CD8-positive, alpha-beta memory T cell (primary cell): ENCODE measurements around the gene GSC2. TPM values are rescaled to one million over a fixed set of nuclear protein-coding genes. Genes with fewer than 3 reads are reported as not detected.

ENCODE experiments used
- CTCF ChIA-PET: fragments of 350-600 bp; sonication (Branson Sonifier 250); formaldehyde crosslinking; loops from one replicate; lab custom pipeline; 2021; ENCODE audit warnings: antibody characterized with exemption; lab: Charles Lee
- POLR2A ChIA-PET: fragments of 350-600 bp; sonication (Branson Sonifier 250); formaldehyde crosslinking; loops from one replicate; lab custom pipeline; 2021; ENCODE audit warnings: antibody characterized with exemption; lab: Charles Lee
- DNase-seq, 5 donors: peaks; one replicate each; pipeline versions ENCODE4 v3.0.0 to v3.0.0-alpha.2; 2020 to 2022; ENCODE audit warnings: mixed read lengths in 1 of 5
- H3K27ac ChIP-seq: one replicate; pipeline ENCODE4 v1.7.0; 2013; ENCODE audit warnings: low read depth, mild to moderate bottlenecking, low read length, moderate library complexity
- H3K27me3 ChIP-seq: 2 replicates; pipeline ENCODE4 v1.7.0; 2013; ENCODE audit warnings: low read length, mild to moderate bottlenecking; ENCODE audit not compliant: insufficient read depth, poor library complexity, severe bottlenecking
- H3K36me3 ChIP-seq: 2 replicates; pipeline ENCODE4 v1.7.0; 2013; ENCODE audit warnings: mild to moderate bottlenecking, low read length, moderate library complexity; ENCODE audit not compliant: insufficient read depth
- H3K4me1 ChIP-seq: 2 replicates; pipeline ENCODE4 v1.7.0; 2013; ENCODE audit warnings: mild to moderate bottlenecking, low read length, moderate library complexity; ENCODE audit not compliant: insufficient read depth
- H3K4me3 ChIP-seq: 2 replicates; pipeline ENCODE4 v1.7.0; 2013; ENCODE audit warnings: mild to moderate bottlenecking, low read length
- H3K9me3 ChIP-seq: 2 replicates; pipeline ENCODE4 v1.7.0; 2013; ENCODE audit warnings: mild to moderate bottlenecking, low read length
- H3K27ac Mint-ChIP-seq, 8 donors: one replicate each; pipeline ENCODE4 v1.8.0; 2020 to 2021; ENCODE audit warnings: mixed read lengths in 8 of 8, mild to moderate bottlenecking in 6 of 8, inconsistent platforms in 3 of 8, moderate library complexity in 3 of 8
- H3K27me3 Mint-ChIP-seq, 2 donors: one replicate each; pipeline ENCODE4 v1.8.0; 2020 to 2021; ENCODE audit warnings: mixed read lengths in 2 of 2, mild to moderate bottlenecking in 1 of 2, moderate library complexity in 1 of 2
- H3K36me3 Mint-ChIP-seq, 3 donors: one replicate each; pipeline ENCODE4 v1.8.0; 2020 to 2021; ENCODE audit warnings: mixed read lengths in 3 of 3, inconsistent platforms in 1 of 3, mild to moderate bottlenecking in 1 of 3
- H3K4me1 Mint-ChIP-seq, 3 donors: one replicate each; pipeline ENCODE4 v1.8.0; 2020 to 2021; ENCODE audit warnings: mixed read lengths in 3 of 3, inconsistent platforms in 1 of 3, mild to moderate bottlenecking in 1 of 3
- H3K4me3 Mint-ChIP-seq, 7 donors: one replicate each; pipeline ENCODE4 v1.8.0; 2020 to 2021; ENCODE audit warnings: mixed read lengths in 7 of 7, mild to moderate bottlenecking in 6 of 7, moderate library complexity in 4 of 7, inconsistent platforms in 2 of 7
- H3K9me3 Mint-ChIP-seq, 5 donors: one replicate each; pipeline ENCODE4 v1.8.0; 2020 to 2022; ENCODE audit warnings: mixed read lengths in 5 of 5, mild to moderate bottlenecking in 3 of 5, moderate library complexity in 2 of 5, inconsistent platforms in 1 of 5
- polyA plus RNA-seq: library from polyadenylated mRNA; unstranded; fragments of 300-500 nt; fragmentation: Illumina TruSeq; gene quantifications from one replicate; pipeline ENCODE4 v1.2.3, GENCODE V29; 2021
- total RNA-seq, 2 experiments: library from RNA; stranded (reverse); gene quantifications; one replicate each; pipeline ENCODE4 v1.2.3, GENCODE V29; 2021

The GSC2 gene
- total and polyA plus RNA-seq, 3 experiments from 2014 or later: not detected

GRCh38 chr22:19098157-19098556 lies 51.9 kb downstream of the GSC2 start:
- DNase-seq: no peak
- no peaks in the 10 kb centered on the region for H3K9me3 Mint-ChIP-seq
- peak overlapping the region in 5 of 8 donors; percentile 61 to 77 (median 70) for H3K27ac Mint-ChIP-seq
- H3K4me1 ChIP-seq: no peaks in the 10 kb centered on the region
- H3K4me3 ChIP-seq: no peak overlapping the region
- no peaks in the 10 kb centered on the region for H3K9me3 ChIP-seq
- ChIA-PET CTCF (no interaction called here), POLR2A (no interaction called here)
- H3K27ac ChIP-seq: no peak overlapping the region
- peaks cover 0 to 41% (median 11%) of the 10 kb centered on the region in 3 donors for H3K36me3 Mint-ChIP-seq
- no peak overlapping the region for H3K4me3 Mint-ChIP-seq
- H3K27me3 ChIP-seq: no peaks in the 10 kb centered on the region
- H3K4me1 Mint-ChIP-seq: peaks cover 34 to 55% (median 40%) of the 10 kb centered on the region in 3 donors
- H3K27me3 Mint-ChIP-seq: no peaks in the 10 kb centered on the region
- no peaks in the 10 kb centered on the region for H3K36me3 ChIP-seq

GRCh38 chr22:19097518-19097917 lies 52.6 kb downstream of the GSC2 start:
- H3K27ac Mint-ChIP-seq: peak overlapping the region in 3 of 8 donors; percentile 33 to 77 (median 71)
- no peak overlapping the region for H3K4me3 Mint-ChIP-seq
- POLR2A ChIA-PET: interaction anchor here (0.5 kb wide), 1 partner anchor 26 kb away, joined by 3 read pairs; no protein-coding TSS in a partner anchor
- H3K4me1 Mint-ChIP-seq: peaks cover 32 to 54% (median 39%) of the 10 kb centered on the region in 3 donors
- H3K27ac ChIP-seq: no peak overlapping the region
- no peaks in the 10 kb centered on the region for H3K4me1 ChIP-seq
- no peaks in the 10 kb centered on the region for H3K36me3 ChIP-seq
- no peaks in the 10 kb centered on the region for H3K27me3 ChIP-seq
- DNase-seq: no peak
- H3K36me3 Mint-ChIP-seq: peaks cover 0 to 42% (median 13%) of the 10 kb centered on the region in 3 donors
- no peaks in the 10 kb centered on the region for H3K27me3 Mint-ChIP-seq
- CTCF ChIA-PET: interaction anchor here (0.5 kb wide), 1 partner anchor 116 kb away, joined by 3 read pairs; no protein-coding TSS in a partner anchor
- H3K9me3 Mint-ChIP-seq: no peaks in the 10 kb centered on the region
- no peaks in the 10 kb centered on the region for H3K9me3 ChIP-seq
- H3K4me3 ChIP-seq: no peak overlapping the region

Other genes starting within 250 kb of the GSC2 start
- gene DGCR6, start 244.0 kb downstream of the GSC2 start, total RNA-seq: 1 to 10 TPM; 1.2 to 1.5 TPM
- 1.4 TPM for gene DGCR6, start 244.0 kb downstream of the GSC2 start, polyA plus RNA-seq
- gene PRODH, start 214.0 kb downstream of the GSC2 start, total RNA-seq: under 1 TPM; 0.24 to 0.46 TPM
- gene PRODH, start 214.0 kb downstream of the GSC2 start, polyA plus RNA-seq: 0.05 TPM
- 10 to 100 TPM; 26.9 to 28.4 TPM for gene DGCR2, start 27.9 kb downstream of the GSC2 start, total RNA-seq
- 51.7 TPM for gene DGCR2, start 27.9 kb downstream of the GSC2 start, polyA plus RNA-seq
- gene TSSK2, start 19.0 kb downstream of the GSC2 start, total RNA-seq: not detected
- not detected for gene TSSK2, start 19.0 kb downstream of the GSC2 start, polyA plus RNA-seq
- gene ESS2, start 5.6 kb downstream of the GSC2 start, total RNA-seq: 10 to 100 TPM; 18.7 to 19.6 TPM
- 9.3 TPM for gene ESS2, start 5.6 kb downstream of the GSC2 start, polyA plus RNA-seq
- gene SLC25A1, start 28.4 kb upstream of the GSC2 start, total RNA-seq: 10 to 100 TPM; 42.4 to 44.7 TPM
- gene SLC25A1, start 28.4 kb upstream of the GSC2 start, polyA plus RNA-seq: 69.9 TPM
- gene CLTCL1, start 141.4 kb upstream of the GSC2 start, total RNA-seq: under 1 TPM; 0.58 to 0.88 TPM
- gene CLTCL1, start 141.4 kb upstream of the GSC2 start, polyA plus RNA-seq: 0.51 TPM